SK-N-SH (cell line): ENCODE results near the gene ASPSCR1. TPM values are rescaled to one million over a fixed set of nuclear protein-coding genes. Genes with fewer than 3 reads are reported as not detected.

Source experiments
- CTCF ChIA-PET: fragments of 300-600, 350-600 bp; formaldehyde crosslinking; extraction: SDS; loops from one replicate; lab custom pipeline; 2021; lab: Yijun Ruan, JAX
- POLR2A ChIA-PET: fragments of 350-600 bp; sonication (Branson Sonifier 250); formaldehyde crosslinking; extraction: SDS; loops from one replicate; lab custom pipeline; 2020; ENCODE audit warnings: antibody characterized with exemption, inconsistent platforms; lab: Yijun Ruan, JAX
- DNase-seq: peaks from one replicate; pipeline ENCODE4 v3.0.0; 2012
- H2AFZ ChIP-seq: fragments of 200-600 bp; sonication (generic); 2 replicates; pipeline ENCODE4 v1.8.1; 2016; ENCODE audit warnings: antibody characterized with exemption, mild to moderate bottlenecking, low read depth
- H3F3A ChIP-seq: fragments of 200-600 bp; sonication (generic); replicated peaks from 2 replicates; pipeline ENCODE3; 2016; ENCODE audit warnings: antibody characterized with exemption, mild to moderate bottlenecking; ENCODE audit not compliant: insufficient read depth
- H3K27ac ChIP-seq, 2 experiments: fragments of 200-500 bp in 1 of 2; fragments of 200-600 bp in 1 of 2; sonication (Bioruptor generic) in 1 of 2; sonication (generic), shearing (Covaris generic) in 1 of 2; 2 replicates each; pipeline versions ENCODE4 v1.5.1 to v1.6.1; 2014 to 2016; ENCODE audit warnings: low read depth in 2 of 2, inconsistent platforms in 1 of 2, low read length in 1 of 2, mild to moderate bottlenecking in 1 of 2, mixed read lengths in 1 of 2
- H3K27me3 ChIP-seq: fragments of 200-600 bp; sonication (generic), shearing (Covaris generic); 2 replicates; pipeline ENCODE4 v1.6.1; 2016; ENCODE audit warnings: mixed run types; ENCODE audit not compliant: insufficient read depth
- H3K36me3 ChIP-seq, 2 experiments: fragments of 200-500 bp in 1 of 2; fragments of 200-600 bp in 1 of 2; sonication (Bioruptor generic) in 1 of 2; sonication (generic) in 1 of 2; replicated peaks in 1 of 2; 2 replicates each; pipeline versions ENCODE3 to v1.5.1; 2014 to 2016; ENCODE audit warnings: low read length in 1 of 2, mild to moderate bottlenecking in 1 of 2; ENCODE audit not compliant: insufficient read depth in 2 of 2, control insufficient read depth in 1 of 2
- H3K4me1 ChIP-seq, 2 experiments: fragments of 200-500 bp in 1 of 2; fragments of 200-600 bp in 1 of 2; sonication (Bioruptor generic) in 1 of 2; sonication (generic), shearing (Covaris generic) in 1 of 2; 2 replicates each; pipeline versions ENCODE4 v1.5.1 to v1.6.1; 2014 to 2016; ENCODE audit warnings: low read depth in 1 of 2, low read length in 1 of 2, mixed run types in 1 of 2; ENCODE audit not compliant: insufficient read depth in 2 of 2, control insufficient read depth in 1 of 2
- H3K4me2 ChIP-seq: fragments of 200-600 bp; sonication (generic), shearing (Covaris generic); 2 replicates; pipeline ENCODE4 v1.6.1; 2017; ENCODE audit warnings: mixed run types
- H3K4me3 ChIP-seq, 2 experiments: fragments of 200-500 bp in 1 of 2; fragments of 200-600 bp in 1 of 2; sonication (Bioruptor generic) in 1 of 2; sonication (generic), shearing (Covaris generic) in 1 of 2; 2 replicates each; pipeline versions ENCODE4 v1.5.1 to v1.8.1; 2014 to 2016; ENCODE audit warnings: low read depth in 2 of 2, inconsistent platforms in 1 of 2, low read length in 1 of 2, mild to moderate bottlenecking in 1 of 2, mixed read lengths in 1 of 2, moderate library complexity in 1 of 2
- H3K79me2 ChIP-seq: fragments of 200-600 bp; sonication (generic); 2 replicates; pipeline ENCODE4 v1.8.1; 2017; ENCODE audit warnings: mild to moderate bottlenecking; ENCODE audit not compliant: insufficient read depth
- H3K9ac ChIP-seq: fragments of 200-600 bp; sonication (generic); 2 replicates; pipeline ENCODE4 v1.6.1; 2017; ENCODE audit warnings: mixed run types
- H3K9me2 ChIP-seq: fragments of 200-600 bp; sonication (generic); 2 replicates; pipeline ENCODE4 v1.6.1; 2017; ENCODE audit warnings: mixed run types
- H3K9me3 ChIP-seq: fragments of 200-600 bp; sonication (generic); 2 replicates; pipeline ENCODE4 v1.6.1; 2017; ENCODE audit warnings: mixed run types, mild to moderate bottlenecking, moderate library complexity
- H4K20me1 ChIP-seq: fragments of 200-600 bp; sonication (generic); 2 replicates; pipeline ENCODE4 v1.6.1; 2017; ENCODE audit warnings: mild to moderate bottlenecking, mixed run types; ENCODE audit not compliant: insufficient read depth
- CHD2 ChIP-seq: fragments of 150-350 bp; IDR thresholded peaks from 2 replicates; pipeline ENCODE4 v1.6.1; 2018; ENCODE audit warnings: low read length; ENCODE audit not compliant: partially characterized antibody
- ELF1 ChIP-seq: IDR thresholded peaks from 2 replicates; pipeline ENCODE4 v1.4.0; 2012
- EP300 ChIP-seq, 2 experiments: IDR thresholded peaks; 2 replicates each; pipeline versions ENCODE4 v1.4.0 to v1.6.1; 2012; ENCODE audit warnings: borderline replicate concordance in 1 of 2, low read depth in 1 of 2, low read length in 1 of 2
- FOXJ3 ChIP-seq: sonication (generic); formaldehyde crosslinking; IDR thresholded peaks from 2 replicates; pipeline ENCODE4 v1.5.1; 2020; ENCODE audit warnings: mild to moderate bottlenecking, missing genetic modification reagents
- GABPA ChIP-seq: IDR thresholded peaks from 2 replicates; pipeline ENCODE4 v1.4.0; 2012; ENCODE audit warnings: low read depth, mild to moderate bottlenecking
- GATA2 ChIP-seq: sonication (generic); formaldehyde crosslinking; IDR thresholded peaks from 2 replicates; pipeline ENCODE4 v1.5.0; 2020; ENCODE audit warnings: mild to moderate bottlenecking, missing genetic modification reagents
- JUND ChIP-seq: IDR thresholded peaks from 2 replicates; pipeline ENCODE4 v1.4.0; 2012
- MEF2A ChIP-seq: IDR thresholded peaks from 2 replicates; pipeline ENCODE4 v1.4.0; 2012; ENCODE audit warnings: low read depth, borderline replicate concordance
- MXI1 ChIP-seq: IDR thresholded peaks from 2 replicates; pipeline ENCODE4 v1.6.1; 2012; ENCODE audit warnings: mild to moderate bottlenecking, low read depth, low read length, improper control_type of control experiment
- NFIC ChIP-seq: IDR thresholded peaks from 2 replicates; pipeline ENCODE4 v1.4.0; 2012; ENCODE audit warnings: borderline replicate concordance
- NRF1 ChIP-seq: IDR thresholded peaks from 2 replicates; pipeline ENCODE4 v1.6.1; 2012; ENCODE audit warnings: low read depth, mild to moderate bottlenecking, low read length
- RAD21 ChIP-seq: IDR thresholded peaks from 2 replicates; pipeline ENCODE4 v1.6.1; 2012; ENCODE audit warnings: mild to moderate bottlenecking, low read length
- RCOR1 ChIP-seq: fragments of 150-350 bp; IDR thresholded peaks from 2 replicates; pipeline ENCODE4 v1.6.1; 2017; ENCODE audit warnings: antibody characterized with exemption, low read length
- SIN3A ChIP-seq: IDR thresholded peaks from 2 replicates; pipeline ENCODE4 v1.6.1; 2012; ENCODE audit warnings: low read depth, mild to moderate bottlenecking, low read length, moderate library complexity, borderline replicate concordance
- SMC3 ChIP-seq: IDR thresholded peaks from 2 replicates; pipeline ENCODE4 v1.6.1; 2012; ENCODE audit warnings: low read depth, low read length, improper control_type of control experiment
- TAF1 ChIP-seq: IDR thresholded peaks from 2 replicates; pipeline ENCODE4 v1.6.1; 2012; ENCODE audit warnings: low read depth, mild to moderate bottlenecking, low read length, moderate library complexity, borderline replicate concordance
- TEAD4 ChIP-seq: IDR thresholded peaks from 2 replicates; pipeline ENCODE4 v1.4.0; 2012; ENCODE audit warnings: mild to moderate bottlenecking, borderline replicate concordance; ENCODE audit not compliant: insufficient read depth
- YY1 ChIP-seq: IDR thresholded peaks from 2 replicates; pipeline ENCODE4 v1.4.0; 2012; ENCODE audit warnings: low read depth, mild to moderate bottlenecking
- WGBS: methylation state at CpG from one replicate; pipeline ENCODE4 v1.1.6; 2017; ENCODE audit warnings: low lambda C conversion rate; 5-methylcytosine and 5-hydroxymethylcytosine counted together
- polyA plus RNA-seq, 3 experiments: library from polyadenylated mRNA; depleted of rRNA; stranded (reverse); fragments of >200 nt; gene quantifications; 2 replicates each; pipeline ENCODE4 v1.2.3, GENCODE V29; 2012
- TF ChIP-seq, protein P1 (sequence below): IDR thresholded peaks from 2 replicates; pipeline ENCODE4; 2012
- TF ChIP-seq, protein P2 (sequence below): fragments of 150-350 bp; IDR thresholded peaks from 2 replicates; pipeline ENCODE4 v1.6.1; 2016; ENCODE audit warnings: mild to moderate bottlenecking, low read depth, low read length
- TF ChIP-seq, protein P3 (sequence below): fragments of 150-350 bp; IDR thresholded peaks from 2 replicates; pipeline ENCODE4 v1.6.1; 2017; ENCODE audit warnings: antibody characterized with exemption, low read length, low read depth, borderline replicate concordance
- TF ChIP-seq, protein P4 (sequence below): IDR thresholded peaks from 2 replicates; pipeline ENCODE4 v1.4.0; 2012; ENCODE audit warnings: low read depth
- TF ChIP-seq, protein P5 (sequence below): fragments of 200-600 bp; sonication (generic); IDR thresholded peaks from 2 replicates; pipeline ENCODE4 v1.6.1; 2017; ENCODE audit warnings: antibody characterized with exemption, mild to moderate bottlenecking, moderate library complexity

ASPSCR1 gene
- polyA plus RNA-seq, 1 of the 3 experiments (the other 2 are of a cell fraction) = 36.2 TPM

DNA sequence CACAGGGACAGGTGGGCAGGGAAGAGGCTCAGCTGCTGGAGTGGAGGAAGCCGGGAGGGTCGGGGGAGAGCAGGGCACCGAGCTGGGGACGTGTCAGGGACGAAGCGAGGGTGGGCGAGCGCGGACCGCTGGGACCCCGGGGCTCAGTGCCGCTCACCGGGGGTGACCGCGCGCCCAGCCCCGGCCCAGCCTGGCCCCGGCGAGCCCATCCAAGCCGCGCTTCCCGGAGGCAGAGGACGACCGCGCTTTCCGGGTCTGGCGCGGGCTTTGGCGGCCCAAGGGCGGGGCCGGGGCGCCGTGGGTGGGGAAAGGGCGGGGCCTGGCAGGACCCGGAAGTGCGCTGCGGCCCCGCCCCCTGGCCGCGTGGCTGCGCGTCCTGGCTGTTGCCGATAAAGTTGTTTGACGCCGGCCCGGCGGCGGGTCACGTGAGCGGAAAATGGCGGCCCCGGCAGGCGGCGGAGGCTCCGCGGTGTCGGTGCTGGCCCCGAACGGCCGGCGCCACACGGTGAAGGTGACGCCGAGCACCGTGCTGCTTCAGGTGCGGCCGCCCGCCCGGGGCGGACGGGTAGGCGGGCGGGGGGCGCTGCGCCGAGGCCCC lies at the start of gene ASPSCR1 (continued):
- TF ChIP-seq TEAD4 (no peak), YY1 (peak; percentile 94), RCOR1 (peak; percentile 69), MEF2A (no peak; the same call in 1 of the 2 replicates)
- TF ChIP-seq, all 33 proteins: peak for 16

DNA sequence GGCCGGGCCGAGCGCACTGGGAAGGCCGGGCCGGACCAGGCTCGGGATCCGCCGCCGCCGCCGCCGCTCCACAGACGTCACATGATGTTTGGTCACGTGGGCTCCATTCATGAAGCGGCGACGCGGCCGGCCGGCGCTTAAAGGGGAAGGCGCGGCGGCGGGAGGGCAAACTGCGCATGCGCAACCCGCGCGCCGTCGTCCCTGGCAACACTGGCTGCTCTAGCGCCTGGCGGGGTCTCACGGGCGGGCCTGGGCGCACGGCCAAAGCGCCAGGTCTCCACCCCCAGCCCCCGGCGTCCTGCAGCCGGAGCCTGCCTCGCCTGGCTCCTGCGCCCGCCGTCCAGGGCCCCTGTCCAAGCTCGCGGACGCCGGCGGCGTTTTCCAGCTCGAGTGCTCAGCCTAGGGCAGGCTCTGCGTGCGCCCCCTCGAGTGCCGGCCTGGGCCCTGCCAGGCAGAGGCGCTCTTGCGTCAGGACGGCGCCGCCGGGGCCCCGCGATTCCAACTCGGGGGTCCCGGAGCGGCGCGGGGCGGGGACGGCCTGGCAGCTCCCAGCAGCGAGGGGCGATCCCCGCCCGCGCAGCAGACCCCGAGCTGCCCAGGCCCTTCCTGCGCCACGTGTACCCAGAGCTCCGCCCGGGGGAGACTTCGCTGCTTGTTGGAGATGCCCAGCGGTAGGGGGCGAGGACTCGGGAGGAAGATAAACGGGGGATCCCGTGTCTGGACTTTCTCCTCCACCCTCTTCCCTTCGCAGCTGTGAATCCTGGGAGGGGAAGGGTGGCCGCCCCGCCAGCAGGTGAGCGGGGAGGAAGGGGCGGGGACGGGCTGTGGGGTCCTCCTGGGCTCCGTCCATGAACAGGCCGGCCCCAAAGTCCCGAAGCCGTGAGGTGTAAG lies 49.5 kb upstream of the ASPSCR1 start, which contains the start of gene MAFG:
TSS of gene MAFG (minus strand) at position 83 of the 891 bp plus-strand sequence. CDS start 4,550 bp downstream, outside the sequence.
- POLR2A ChIA-PET = interaction anchor here (1.0 to 5.0 kb wide), 9 partner anchors 10 to 110 kb away, joined by 3 to 34 read pairs (median 4); partner anchors contain the start of genes ALYREF, ANAPC11, ARHGDIA and CENPX
- peaks cover 38% of the 10 kb centered on the region for H4K20me1 ChIP-seq
- peak; percentile 100 for DNase-seq
- H3K27ac ChIP-seq = peak within 1 kb of the TSS; percentile 72 to 85
- CTCF ChIA-PET = interaction anchor here (0.7 to 11.7 kb wide), 26 partner anchors 9 to 1653 kb away, joined by 3 to 107 read pairs (median 4); partner anchors contain the start of genes ALYREF, ANAPC11, ARHGDIA and ASPSCR1
- H3K27me3 ChIP-seq = no peaks in the 10 kb centered on the region
- H3F3A ChIP-seq = peaks cover 17% of the 10 kb centered on the region
- peaks cover 20 to 31% of the 10 kb centered on the region in 2 experiments; a peak in 2 of 4 replicates for H3K4me1 ChIP-seq
- peak within 1 kb of the TSS; percentile 82 for H2AFZ ChIP-seq
- peaks cover 43% of the 10 kb centered on the region for H3K79me2 ChIP-seq
- H3K9me2 ChIP-seq = no peaks in the 10 kb centered on the region
- H3K36me3 ChIP-seq = peaks cover 0 to 2% of the 10 kb centered on the region in 2 experiments
- peak within 1 kb of the TSS; percentile 100 for H3K4me2 ChIP-seq
- WGBS = under 1% methylated on average over 43 of the region's 98 CpGs
- no peaks in the 10 kb centered on the region for H3K9me3 ChIP-seq
- H3K4me3 ChIP-seq = peak within 1 kb of the TSS; percentile 92
- H3K9ac ChIP-seq = peak within 1 kb of the TSS; percentile 91
- TF ChIP-seq, protein P1, sequence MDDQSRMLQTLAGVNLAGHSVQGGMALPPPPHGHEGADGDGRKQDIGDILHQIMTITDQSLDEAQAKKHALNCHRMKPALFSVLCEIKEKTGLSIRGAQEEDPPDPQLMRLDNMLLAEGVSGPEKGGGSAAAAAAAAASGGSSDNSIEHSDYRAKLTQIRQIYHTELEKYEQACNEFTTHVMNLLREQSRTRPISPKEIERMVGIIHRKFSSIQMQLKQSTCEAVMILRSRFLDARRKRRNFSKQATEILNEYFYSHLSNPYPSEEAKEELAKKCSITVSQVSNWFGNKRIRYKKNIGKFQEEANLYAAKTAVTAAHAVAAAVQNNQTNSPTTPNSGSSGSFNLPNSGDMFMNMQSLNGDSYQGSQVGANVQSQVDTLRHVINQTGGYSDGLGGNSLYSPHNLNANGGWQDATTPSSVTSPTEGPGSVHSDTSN = peak; percentile 32; the same call in 1 of the 2 replicates
- TF ChIP-seq, protein P2, sequence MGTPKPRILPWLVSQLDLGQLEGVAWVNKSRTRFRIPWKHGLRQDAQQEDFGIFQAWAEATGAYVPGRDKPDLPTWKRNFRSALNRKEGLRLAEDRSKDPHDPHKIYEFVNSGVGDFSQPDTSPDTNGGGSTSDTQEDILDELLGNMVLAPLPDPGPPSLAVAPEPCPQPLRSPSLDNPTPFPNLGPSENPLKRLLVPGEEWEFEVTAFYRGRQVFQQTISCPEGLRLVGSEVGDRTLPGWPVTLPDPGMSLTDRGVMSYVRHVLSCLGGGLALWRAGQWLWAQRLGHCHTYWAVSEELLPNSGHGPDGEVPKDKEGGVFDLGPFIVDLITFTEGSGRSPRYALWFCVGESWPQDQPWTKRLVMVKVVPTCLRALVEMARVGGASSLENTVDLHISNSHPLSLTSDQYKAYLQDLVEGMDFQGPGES = no peak
- TF ChIP-seq, protein P3, sequence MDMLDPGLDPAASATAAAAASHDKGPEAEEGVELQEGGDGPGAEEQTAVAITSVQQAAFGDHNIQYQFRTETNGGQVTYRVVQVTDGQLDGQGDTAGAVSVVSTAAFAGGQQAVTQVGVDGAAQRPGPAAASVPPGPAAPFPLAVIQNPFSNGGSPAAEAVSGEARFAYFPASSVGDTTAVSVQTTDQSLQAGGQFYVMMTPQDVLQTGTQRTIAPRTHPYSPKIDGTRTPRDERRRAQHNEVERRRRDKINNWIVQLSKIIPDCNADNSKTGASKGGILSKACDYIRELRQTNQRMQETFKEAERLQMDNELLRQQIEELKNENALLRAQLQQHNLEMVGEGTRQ = peak; percentile 96
- TF ChIP-seq NFIC = peak; percentile 67; the same call in 1 of the 2 replicates
- TF ChIP-seq GABPA = peak; percentile 7; the same call in 1 of the 2 replicates
- TF ChIP-seq YY1 = no peak
- TF ChIP-seq FOXJ3 (CRISPR knock-in tag) = no peak
- TF ChIP-seq TAF1 = no peak
- TF ChIP-seq JUND = no peak
- TF ChIP-seq SMC3 = no peak
- TF ChIP-seq MXI1 = peak; percentile 78
- TF ChIP-seq GATA2 = no peak
- TF ChIP-seq RAD21 = 0 out of 2 replicates have a peak, but pooled peaks have one; percentile 26
- TF ChIP-seq SIN3A = peak; percentile 68; the same call in 1 of the 2 replicates
- peak; percentile 33 for TF ChIP-seq CHD2
- peak; percentile 90 for TF ChIP-seq NRF1
- no peak for TF ChIP-seq ELF1
- peak in 1 of 2 experiments; percentile 44; a peak in 1 of 4 replicates for TF ChIP-seq EP300 (IDR thresholded peaks at IDR 0.05; ENCODE audit: borderline replicate concordance in 1 of 2, low read depth in 1 of 2, low read length in 1 of 2)
- TF ChIP-seq, protein P4, sequence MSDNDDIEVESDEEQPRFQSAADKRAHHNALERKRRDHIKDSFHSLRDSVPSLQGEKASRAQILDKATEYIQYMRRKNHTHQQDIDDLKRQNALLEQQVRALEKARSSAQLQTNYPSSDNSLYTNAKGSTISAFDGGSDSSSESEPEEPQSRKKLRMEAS = peak; percentile 89
- TF ChIP-seq, protein P5, sequence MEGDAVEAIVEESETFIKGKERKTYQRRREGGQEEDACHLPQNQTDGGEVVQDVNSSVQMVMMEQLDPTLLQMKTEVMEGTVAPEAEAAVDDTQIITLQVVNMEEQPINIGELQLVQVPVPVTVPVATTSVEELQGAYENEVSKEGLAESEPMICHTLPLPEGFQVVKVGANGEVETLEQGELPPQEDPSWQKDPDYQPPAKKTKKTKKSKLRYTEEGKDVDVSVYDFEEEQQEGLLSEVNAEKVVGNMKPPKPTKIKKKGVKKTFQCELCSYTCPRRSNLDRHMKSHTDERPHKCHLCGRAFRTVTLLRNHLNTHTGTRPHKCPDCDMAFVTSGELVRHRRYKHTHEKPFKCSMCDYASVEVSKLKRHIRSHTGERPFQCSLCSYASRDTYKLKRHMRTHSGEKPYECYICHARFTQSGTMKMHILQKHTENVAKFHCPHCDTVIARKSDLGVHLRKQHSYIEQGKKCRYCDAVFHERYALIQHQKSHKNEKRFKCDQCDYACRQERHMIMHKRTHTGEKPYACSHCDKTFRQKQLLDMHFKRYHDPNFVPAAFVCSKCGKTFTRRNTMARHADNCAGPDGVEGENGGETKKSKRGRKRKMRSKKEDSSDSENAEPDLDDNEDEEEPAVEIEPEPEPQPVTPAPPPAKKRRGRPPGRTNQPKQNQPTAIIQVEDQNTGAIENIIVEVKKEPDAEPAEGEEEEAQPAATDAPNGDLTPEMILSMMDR = peak; percentile 63
